ENCODE measurements around the gene C9orf85.

Gene C9orf85

DNA sequence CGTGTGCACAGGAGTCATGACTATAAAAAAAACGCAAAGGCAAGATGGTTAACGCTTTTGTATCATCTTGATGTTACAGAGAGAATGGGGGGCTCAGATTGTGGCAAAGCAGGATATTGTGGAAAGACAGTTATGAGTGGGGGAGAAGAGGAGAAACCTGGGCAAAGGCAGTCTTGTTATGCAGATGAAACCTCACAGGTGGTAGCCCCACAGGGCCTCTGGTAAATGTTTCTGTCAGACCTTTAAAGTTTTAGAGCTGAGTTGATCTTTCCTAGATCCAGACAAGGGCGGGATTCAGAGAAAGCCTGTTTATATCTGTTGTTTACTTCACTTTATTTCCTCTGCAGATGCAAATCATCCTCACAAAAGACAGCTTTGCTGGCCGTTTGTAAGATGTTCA lies 55.2 kb downstream of the C9orf85 start:
- no peak for TF ChIP-seq CTCF (IDR thresholded peaks at IDR 0.05; ENCODE audit: low read depth, low read length)
- H3K4me3 ChIP-seq (ENCODE audit: low read depth, low read length) = no peak overlapping the region

GRCh38 chr9:71968541-71969090 lies 57.2 kb downstream of the C9orf85 start:
- no peak overlapping the region for H3K4me3 ChIP-seq (ENCODE audit: low read depth, low read length)
- TF ChIP-seq CTCF (IDR thresholded peaks at IDR 0.05; ENCODE audit: low read depth, low read length) = no peak

DNA sequence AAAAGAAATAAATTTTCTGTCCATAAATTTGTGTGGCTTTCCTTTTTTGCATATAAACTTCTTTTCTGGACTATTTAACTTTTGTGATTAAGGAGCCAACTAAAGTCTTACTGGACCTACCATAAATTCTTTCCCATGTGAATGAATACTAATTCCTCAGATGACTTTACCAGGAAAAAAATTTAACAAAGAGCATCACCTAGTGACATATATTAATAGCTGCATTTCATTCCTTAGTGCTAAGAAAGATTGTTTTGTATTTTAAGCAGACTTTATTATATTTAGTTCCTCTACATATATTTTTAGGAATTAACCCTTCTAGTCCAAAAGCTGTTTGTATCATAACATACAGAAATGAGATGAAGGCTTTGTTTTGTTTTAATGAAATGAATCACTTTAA lies 64.4 kb downstream of the C9orf85 start:
- no peak overlapping the region for H3K4me3 ChIP-seq (ENCODE audit: low read depth, low read length)
- no peak for TF ChIP-seq CTCF (IDR thresholded peaks at IDR 0.05; ENCODE audit: low read depth, low read length)

GRCh38 chr9:71977003-71977402 lies 65.6 kb downstream of the C9orf85 start:
- TF ChIP-seq CTCF (IDR thresholded peaks at IDR 0.05; ENCODE audit: low read depth, low read length) = no peak
- H3K4me3 ChIP-seq (ENCODE audit: low read depth, low read length) = no peak overlapping the region

DNA sequence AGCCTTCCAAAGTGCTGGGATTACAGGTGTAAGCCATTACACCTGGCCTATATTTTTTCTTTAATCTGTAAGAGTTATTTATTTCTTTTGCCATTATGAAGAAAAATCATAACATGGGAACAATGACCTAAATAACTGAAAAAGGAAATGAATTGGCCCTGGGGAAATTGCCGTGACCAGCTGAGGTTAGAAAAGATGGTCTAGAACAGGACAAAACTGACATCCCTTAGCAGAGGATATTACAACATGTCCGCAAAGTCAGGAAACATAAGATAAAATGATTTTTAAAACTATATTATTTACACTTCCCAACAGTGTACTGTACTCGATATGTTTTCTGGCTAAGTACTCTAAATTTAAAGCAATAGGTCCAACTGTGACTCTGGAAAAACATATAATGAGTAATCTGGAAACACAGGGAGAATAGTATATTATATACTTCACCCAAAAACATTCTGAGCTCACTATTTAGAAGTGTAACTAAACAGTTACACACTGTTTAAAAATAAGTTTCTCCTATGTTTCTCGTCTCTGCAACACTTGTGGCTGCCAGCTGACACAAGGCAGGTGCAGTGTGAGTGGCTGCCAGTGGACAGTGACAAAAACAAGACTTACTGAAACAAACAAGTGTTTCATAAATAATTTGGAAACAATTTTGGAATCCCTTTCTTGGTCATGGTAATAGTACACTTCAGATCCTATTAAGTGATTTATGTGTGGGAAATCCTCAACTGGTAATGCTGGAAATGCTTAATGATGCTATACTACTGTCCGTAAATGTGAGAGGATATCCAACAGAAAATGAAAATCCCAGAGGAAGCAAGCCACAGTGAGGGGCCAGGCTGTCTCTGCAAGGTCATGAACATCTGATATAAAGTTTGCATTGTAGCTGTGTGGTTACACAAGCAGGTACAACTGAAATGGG lies 69.1 kb downstream of the C9orf85 start:
- no peak overlapping the region for H3K4me3 ChIP-seq (ENCODE audit: low read depth, low read length)
- no peak for TF ChIP-seq CTCF (IDR thresholded peaks at IDR 0.05; ENCODE audit: low read depth, low read length)

DNA sequence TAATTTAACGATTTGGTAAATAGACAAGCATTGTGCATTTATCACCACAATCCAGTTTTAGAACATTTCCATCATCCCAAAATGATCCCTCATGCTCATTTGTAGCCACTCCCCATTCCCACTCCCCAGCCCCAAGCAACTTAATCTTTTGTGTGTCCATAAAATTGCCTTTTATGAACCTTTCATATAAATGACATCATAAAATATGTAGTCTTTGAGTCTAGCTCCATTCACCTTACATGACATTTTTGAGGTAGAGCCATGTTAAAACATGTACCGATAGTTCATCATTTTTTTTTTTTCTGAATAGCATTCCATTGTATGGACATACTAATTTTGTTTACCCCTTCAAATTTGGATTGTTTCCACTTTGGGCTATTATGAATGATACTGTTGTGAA lies 70.5 kb downstream of the C9orf85 start:
- no peak for TF ChIP-seq CTCF (IDR thresholded peaks at IDR 0.05; ENCODE audit: low read depth, low read length)
- H3K4me3 ChIP-seq (ENCODE audit: low read depth, low read length) = no peak overlapping the region

DNA sequence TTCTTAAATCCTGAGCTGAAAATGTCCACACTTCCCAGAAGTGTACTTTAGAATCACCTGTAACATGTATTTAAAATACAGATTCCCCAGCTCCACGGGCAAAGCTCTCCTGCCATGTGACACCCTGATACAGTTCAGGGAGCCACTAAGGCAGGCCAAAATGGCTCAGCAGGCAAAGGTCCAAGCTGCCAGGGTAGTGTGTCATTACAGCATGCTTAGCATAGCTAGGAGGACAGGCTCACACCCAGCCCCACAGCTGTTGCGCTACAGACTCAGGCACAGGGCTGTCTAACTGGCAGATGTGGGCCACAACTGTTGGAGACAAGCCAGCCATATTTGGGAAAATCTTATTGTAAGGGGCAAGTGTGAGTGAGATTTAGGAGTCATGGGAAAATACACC lies 73.0 kb downstream of the C9orf85 start:
- no peak overlapping the region for H3K4me3 ChIP-seq (ENCODE audit: low read depth, low read length)
- no peak for TF ChIP-seq CTCF (IDR thresholded peaks at IDR 0.05; ENCODE audit: low read depth, low read length)

Data from WI38 (cell line).